ENCODE results near the gene CDC42.

DNA sequence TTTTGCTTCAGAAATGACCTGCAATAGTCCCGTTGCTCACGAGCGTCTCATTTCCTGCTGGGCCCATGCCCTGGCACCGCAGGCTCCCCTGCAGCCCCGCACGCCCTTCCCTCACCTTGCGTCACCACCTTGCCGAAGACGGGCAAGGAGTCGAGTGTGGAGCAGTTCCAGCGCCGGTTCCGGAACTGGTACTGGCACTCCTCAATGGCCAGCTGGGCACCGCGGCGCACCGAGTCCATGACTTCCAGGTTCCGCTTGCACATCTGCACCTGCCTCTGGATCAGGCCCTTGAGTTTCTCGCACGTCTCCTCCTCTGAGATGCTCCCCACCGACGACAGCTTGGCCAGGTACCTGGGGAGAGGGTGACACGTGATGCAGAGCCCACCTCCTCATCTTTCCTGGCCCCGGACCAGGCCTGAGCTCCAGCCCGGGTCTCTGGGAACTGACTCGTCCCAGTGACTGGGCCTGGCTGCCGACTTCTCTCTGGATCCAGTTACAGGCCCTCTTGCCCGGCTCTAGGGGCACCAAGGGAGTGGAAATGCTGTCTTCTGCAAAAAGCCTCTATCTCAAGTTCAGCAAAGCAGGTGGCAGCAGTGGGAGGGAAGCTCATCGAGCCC lies 77.1 kb downstream of the CDC42 start:
- TF ChIP-seq EZH2 (IDR thresholded peaks at IDR 0.05; ENCODE audit: borderline replicate concordance), result no peak
- TF ChIP-seq, protein P1, sequence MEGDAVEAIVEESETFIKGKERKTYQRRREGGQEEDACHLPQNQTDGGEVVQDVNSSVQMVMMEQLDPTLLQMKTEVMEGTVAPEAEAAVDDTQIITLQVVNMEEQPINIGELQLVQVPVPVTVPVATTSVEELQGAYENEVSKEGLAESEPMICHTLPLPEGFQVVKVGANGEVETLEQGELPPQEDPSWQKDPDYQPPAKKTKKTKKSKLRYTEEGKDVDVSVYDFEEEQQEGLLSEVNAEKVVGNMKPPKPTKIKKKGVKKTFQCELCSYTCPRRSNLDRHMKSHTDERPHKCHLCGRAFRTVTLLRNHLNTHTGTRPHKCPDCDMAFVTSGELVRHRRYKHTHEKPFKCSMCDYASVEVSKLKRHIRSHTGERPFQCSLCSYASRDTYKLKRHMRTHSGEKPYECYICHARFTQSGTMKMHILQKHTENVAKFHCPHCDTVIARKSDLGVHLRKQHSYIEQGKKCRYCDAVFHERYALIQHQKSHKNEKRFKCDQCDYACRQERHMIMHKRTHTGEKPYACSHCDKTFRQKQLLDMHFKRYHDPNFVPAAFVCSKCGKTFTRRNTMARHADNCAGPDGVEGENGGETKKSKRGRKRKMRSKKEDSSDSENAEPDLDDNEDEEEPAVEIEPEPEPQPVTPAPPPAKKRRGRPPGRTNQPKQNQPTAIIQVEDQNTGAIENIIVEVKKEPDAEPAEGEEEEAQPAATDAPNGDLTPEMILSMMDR (IDR thresholded peaks at IDR 0.05; ENCODE audit: poor library complexity), result no peak

Data from hepatocyte (in vitro differentiated cells).